Upper lobe of right lung (tissue), 1 donor: ENCODE results near the gene HCAR2. TPM values are rescaled to one million over a fixed set of nuclear protein-coding genes. Genes with fewer than 3 reads are reported as not detected.
"Not testable (repeated sequence)": the region's sequence is repeated elsewhere in the genome, so short reads cannot be mapped to it uniquely, and the experiment has no call there.

Source experiments
- ATAC-seq: fragments of 200-7000 bp; cut with Tn5 transposase; one replicate; pipeline ENCODE4 v1.9.1; 2020; ENCODE audit warnings: mild to moderate bottlenecking, moderate library complexity
- DNase-seq: peaks from one replicate; pipeline ENCODE4 v3.0.0-alpha.2; 2020
- H3K27ac ChIP-seq: fragments of 200-600 bp; one replicate; pipeline ENCODE4 v1.8.0; 2022
- H3K27me3 ChIP-seq: fragments of 200-600 bp; one replicate; pipeline ENCODE4 v1.8.0; 2022; ENCODE audit warnings: mild to moderate bottlenecking
- H3K36me3 ChIP-seq: fragments of 200-600 bp; one replicate; pipeline ENCODE4 v1.8.0; 2022
- H3K4me1 ChIP-seq: fragments of 200-600 bp; one replicate; pipeline ENCODE4 v1.8.0; 2022
- H3K4me3 ChIP-seq: fragments of 200-600 bp; one replicate; pipeline ENCODE4 v1.8.0; 2022; ENCODE audit warnings: mild to moderate bottlenecking
- H3K9me3 ChIP-seq: fragments of 200-600 bp; one replicate; pipeline ENCODE4 v1.8.0; 2022
- intact Hi-C: fragments of 100-400 bp; cut with DNase I; formaldehyde crosslinking; loops from one replicate; pipeline ENCODE4 v1.11.0; 2022
- total RNA-seq: library from RNA; stranded (reverse); fragmentation: NEBNext Ultra II Directional; extraction: Animal tissue kit (Norgen Biotek cat#: 25700); gene quantifications from one replicate; pipeline ENCODE4 v1.2.1, GENCODE V29; 2021
- TF ChIP-seq, protein P1 (sequence below): fragments of 200-600 bp; IDR thresholded peaks from one replicate; pipeline ENCODE4 v1.8.0; 2022; ENCODE audit warnings: antibody characterized with exemption
- donor health status: DM: no; HTN: yes; CAD: no; lungs with severe emphysema.

The HCAR2 gene
- total RNA-seq, 1 donor from 2014 or later, result 7.6 TPM

GRCh38 chr12:122700038-122700710, 3.0 kb downstream of the HCAR2 start:
- H3K27ac ChIP-seq, DNase-seq, H3K4me3 ChIP-seq, H3K9me3 ChIP-seq, H3K36me3 ChIP-seq, H3K4me1 ChIP-seq, H3K27me3 ChIP-seq, intact Hi-C loops: not testable (repeated sequence)
- ATAC-seq, result peak; percentile 51

DNA sequence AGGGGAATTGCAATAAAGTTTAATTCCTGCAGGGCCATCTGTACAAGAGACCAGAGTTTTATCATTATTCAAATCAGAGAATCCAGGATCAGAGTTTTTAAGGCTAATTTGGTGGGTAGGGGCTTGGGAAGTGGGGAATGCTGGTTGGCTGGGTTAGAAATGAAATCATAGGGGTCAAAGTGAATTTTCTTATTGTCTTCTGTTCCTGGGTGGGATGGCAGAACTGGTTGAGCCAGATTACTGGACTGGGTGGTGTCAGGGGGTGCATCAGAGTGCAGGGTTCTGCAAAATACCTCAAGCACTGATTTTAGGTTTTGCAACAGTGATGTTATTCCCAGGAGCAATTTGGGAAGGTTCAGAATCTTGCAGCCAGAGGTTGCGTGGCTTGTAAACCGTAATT, 6.2 kb downstream of the HCAR2 start:
- H3K4me1 ChIP-seq, intact Hi-C loops, H3K4me3 ChIP-seq, H3K27me3 ChIP-seq, ATAC-seq, H3K36me3 ChIP-seq, H3K9me3 ChIP-seq, DNase-seq, H3K27ac ChIP-seq: not testable (repeated sequence)

GRCh38 chr12:122691566-122691965, 11.6 kb downstream of the HCAR2 start:
- DNase-seq (no peak), ATAC-seq (no peak)
- Histone ChIP-seq H3K27me3 (no peaks in the 10 kb centered on the region), H3K27ac (no peak overlapping the region), H3K9me3 (no peaks in the 10 kb centered on the region), H3K36me3 (no peaks in the 10 kb centered on the region), H3K4me3 (no peak overlapping the region), H3K4me1 (no peaks in the 10 kb centered on the region)
- intact Hi-C loops, result no loop called here
- TF ChIP-seq, protein P1, sequence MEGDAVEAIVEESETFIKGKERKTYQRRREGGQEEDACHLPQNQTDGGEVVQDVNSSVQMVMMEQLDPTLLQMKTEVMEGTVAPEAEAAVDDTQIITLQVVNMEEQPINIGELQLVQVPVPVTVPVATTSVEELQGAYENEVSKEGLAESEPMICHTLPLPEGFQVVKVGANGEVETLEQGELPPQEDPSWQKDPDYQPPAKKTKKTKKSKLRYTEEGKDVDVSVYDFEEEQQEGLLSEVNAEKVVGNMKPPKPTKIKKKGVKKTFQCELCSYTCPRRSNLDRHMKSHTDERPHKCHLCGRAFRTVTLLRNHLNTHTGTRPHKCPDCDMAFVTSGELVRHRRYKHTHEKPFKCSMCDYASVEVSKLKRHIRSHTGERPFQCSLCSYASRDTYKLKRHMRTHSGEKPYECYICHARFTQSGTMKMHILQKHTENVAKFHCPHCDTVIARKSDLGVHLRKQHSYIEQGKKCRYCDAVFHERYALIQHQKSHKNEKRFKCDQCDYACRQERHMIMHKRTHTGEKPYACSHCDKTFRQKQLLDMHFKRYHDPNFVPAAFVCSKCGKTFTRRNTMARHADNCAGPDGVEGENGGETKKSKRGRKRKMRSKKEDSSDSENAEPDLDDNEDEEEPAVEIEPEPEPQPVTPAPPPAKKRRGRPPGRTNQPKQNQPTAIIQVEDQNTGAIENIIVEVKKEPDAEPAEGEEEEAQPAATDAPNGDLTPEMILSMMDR, result no peak

- no peaks in the 10 kb centered on the region for H3K27me3 ChIP-seq
- peak; percentile 81 for ATAC-seq
- no peaks in the 10 kb centered on the region for H3K9me3 ChIP-seq
Observed at GRCh38 chr12:122688291-122688690, 14.9 kb downstream of the HCAR2 start.

GRCh38 chr12:122687086-122687485, 16.1 kb downstream of the HCAR2 start:
- no peaks in the 10 kb centered on the region for H3K4me1 ChIP-seq
- H3K4me3 ChIP-seq, result no peak overlapping the region
- TF ChIP-seq, protein P1, result no peak
- H3K27ac ChIP-seq, result peak overlapping the region; percentile 12
- no peaks in the 10 kb centered on the region for H3K36me3 ChIP-seq
- H3K9me3 ChIP-seq, result no peaks in the 10 kb centered on the region
- intact Hi-C loops, result no loop called here
- DNase-seq (peak; percentile 88), ATAC-seq (peak; percentile 89)
- no peaks in the 10 kb centered on the region for H3K27me3 ChIP-seq

More at GRCh38 chr12:122688291-122688690, 14.9 kb downstream of the HCAR2 start:
- Histone ChIP-seq H3K4me1 (no peaks in the 10 kb centered on the region), H3K4me3 (no peak overlapping the region), H3K36me3 (no peaks in the 10 kb centered on the region), H3K27ac (peak overlapping the region; percentile 42)
- TF ChIP-seq, protein P1, result no peak
- DNase-seq, result no peak
- intact Hi-C loops, result no loop called here

DNA sequence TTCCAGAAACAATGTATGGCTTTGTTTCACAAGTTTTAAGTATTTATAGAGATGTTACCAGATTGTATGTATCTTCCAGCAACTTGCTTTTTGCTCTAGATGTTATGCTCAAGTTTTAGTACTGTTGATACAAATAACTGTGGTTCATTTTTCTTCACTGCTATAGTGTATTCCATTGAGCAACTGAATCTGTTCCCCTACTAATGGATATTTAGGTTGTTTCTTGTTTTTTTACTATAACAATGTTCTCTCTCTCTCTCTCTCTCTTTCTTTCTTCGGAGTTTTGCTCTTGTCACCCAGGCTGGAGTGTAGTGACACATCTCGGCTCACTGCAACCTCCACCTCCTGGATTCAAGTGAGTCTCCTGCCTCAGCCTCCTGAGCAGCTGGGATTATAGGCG, 16.6 kb downstream of the HCAR2 start:
- ATAC-seq, result no peak
- H3K36me3 ChIP-seq, result no peaks in the 10 kb centered on the region
- H3K4me1 ChIP-seq, result no peaks in the 10 kb centered on the region
- TF ChIP-seq, protein P1, result no peak
- intact Hi-C loops, result no loop called here
- H3K27me3 ChIP-seq, result no peaks in the 10 kb centered on the region
- H3K27ac ChIP-seq, result no peak overlapping the region
- DNase-seq, result no peak
- no peak overlapping the region for H3K4me3 ChIP-seq
- no peaks in the 10 kb centered on the region for H3K9me3 ChIP-seq

DNA sequence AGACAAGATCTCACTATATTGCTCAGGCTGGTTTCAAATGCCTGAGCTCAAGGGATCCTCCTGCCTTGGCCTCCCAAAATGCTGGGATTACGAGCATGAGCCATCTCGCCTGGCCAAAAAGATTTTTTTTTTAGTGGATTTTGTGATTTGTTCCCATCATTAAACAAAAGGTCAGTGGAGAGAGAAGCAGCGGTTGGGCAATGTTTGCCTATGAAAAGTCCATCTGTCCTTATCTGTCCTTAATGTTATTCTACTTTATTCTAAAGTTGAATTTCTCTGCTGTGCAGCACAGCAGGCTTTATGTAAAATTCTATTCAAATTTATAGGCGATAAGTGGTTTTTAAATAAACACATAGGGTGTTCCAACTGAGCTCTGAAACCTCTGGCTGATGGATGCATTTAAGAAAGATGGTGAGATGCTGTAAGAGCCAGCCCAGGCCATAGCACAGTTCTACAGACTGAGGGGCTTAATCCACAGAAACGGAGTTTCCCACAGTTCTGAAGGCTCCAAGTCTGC, 18.8 kb downstream of the HCAR2 start:
- TF ChIP-seq, protein P1, result no peak
- no peaks in the 10 kb centered on the region for H3K9me3 ChIP-seq
- H3K4me3 ChIP-seq, result no peak overlapping the region
- no peaks in the 10 kb centered on the region for H3K36me3 ChIP-seq
- H3K4me1 ChIP-seq, result no peaks in the 10 kb centered on the region
- ATAC-seq (no peak), DNase-seq (no peak)
- no peak overlapping the region for H3K27ac ChIP-seq
- H3K27me3 ChIP-seq, result no peaks in the 10 kb centered on the region
- intact Hi-C loops, result no loop called here
